Caco-2 (cell line): Measurements from ENCODE around the gene RRAD. TPM values are rescaled to one million over a fixed set of nuclear protein-coding genes. Genes with fewer than 3 reads are reported as not detected.

Source experiments
- BruUV-seq: library from RNA; stranded (reverse); fragments of 400-500 nt; replicated peaks from 2 replicates; lab custom pipeline; 2021; lab: Mats Ljungman, UMichigan
- CTCF ChIA-PET: fragments of 300-600 bp; sonication (Branson Sonifier 250); formaldehyde crosslinking; loops from one replicate; lab custom pipeline; 2022; ENCODE audit warnings: antibody characterized with exemption; lab: Charles Lee
- POLR2A ChIA-PET: fragments of 300-600 bp; sonication (Branson Sonifier 250); formaldehyde crosslinking; loops from one replicate; lab custom pipeline; 2022; ENCODE audit warnings: antibody characterized with exemption; lab: Charles Lee
- DNase-seq, 2 experiments: peaks; one replicate each; pipeline versions ENCODE4 v3.0.0 to v3.0.0-alpha.2; 2020 to 2022
- H3K27me3 ChIP-seq: replicated peaks from 2 replicates; pipeline ENCODE4 v1.6.0; 2011; ENCODE audit warnings: low read length; ENCODE audit not compliant: control insufficient read depth, insufficient read depth
- H3K36me3 ChIP-seq: 2 replicates; pipeline ENCODE4 v1.5.1; 2011; ENCODE audit warnings: low read length; ENCODE audit not compliant: control insufficient read depth, insufficient read depth
- H3K4me1 ChIP-seq: fragments of 250-450 bp; sonication (Bioruptor Pico); 2 replicates; pipeline ENCODE4 v1.5.1; 2020; ENCODE audit warnings: mild to moderate bottlenecking
- H3K4me3 ChIP-seq: 2 replicates; pipeline ENCODE4 v1.5.1; 2011; ENCODE audit warnings: low read depth, mild to moderate bottlenecking, control low read depth, low read length
- H3K9me3 ChIP-seq: fragments of 250-450 bp; sonication (Bioruptor Pico); 2 replicates; pipeline ENCODE4 v1.5.1; 2020; ENCODE audit warnings: mild to moderate bottlenecking, moderate library complexity
- H3K27ac Mint-ChIP-seq: one replicate; pipeline ENCODE4 v1.8.0; 2022; ENCODE audit warnings: mixed read lengths; ENCODE audit not compliant: unreplicated experiment
- H3K27me3 Mint-ChIP-seq: one replicate; pipeline ENCODE4 v1.8.0; 2022; ENCODE audit warnings: mixed read lengths; ENCODE audit not compliant: insufficient read depth, unreplicated experiment
- H3K36me3 Mint-ChIP-seq: one replicate; pipeline ENCODE4 v1.8.0; 2022; ENCODE audit warnings: mild to moderate bottlenecking, mixed read lengths; ENCODE audit not compliant: insufficient read depth, unreplicated experiment
- H3K4me1 Mint-ChIP-seq: one replicate; pipeline ENCODE4 v1.8.0; 2022; ENCODE audit warnings: low read depth, mixed read lengths; ENCODE audit not compliant: unreplicated experiment
- H3K4me3 Mint-ChIP-seq: one replicate; pipeline ENCODE4 v1.8.0; 2022; ENCODE audit warnings: mild to moderate bottlenecking, moderate library complexity, mixed read lengths; ENCODE audit not compliant: unreplicated experiment
- H3K9me3 Mint-ChIP-seq: one replicate; pipeline ENCODE4 v1.8.0; 2022; ENCODE audit warnings: mixed read lengths; ENCODE audit not compliant: unreplicated experiment
- intact Hi-C: fragments of 100-400 bp; cut with micrococcal nuclease; formaldehyde crosslinking; loops from one replicate; pipeline ENCODE4 v1.10.0; 2022; ENCODE audit not compliant: unreplicated experiment
- total RNA-seq: library from RNA; stranded (reverse); gene quantifications from 2 replicates; pipeline ENCODE4 v1.2.3, GENCODE V29; 2022
- TF ChIP-seq, protein P1 (sequence below), 2 experiments: fragments of 200-600 bp in 1 of 2; IDR thresholded peaks; 1 replicate in 1 of 2; 2 replicates in 1 of 2; pipeline versions ENCODE4 v1.5.1 to v1.8.0; 2011 to 2022; ENCODE audit warnings: antibody characterized with exemption in 1 of 2, control low read depth in 1 of 2, inconsistent platforms in 1 of 2, low read depth in 1 of 2, low read length in 1 of 2, mild to moderate bottlenecking in 1 of 2, moderate library complexity in 1 of 2; ENCODE audit not compliant: insufficient read depth in 1 of 2, severe bottlenecking in 1 of 2, unreplicated experiment in 1 of 2

The RRAD gene
- total RNA-seq, 1 experiment from 2014 or later: 1.1 TPM

DNA sequence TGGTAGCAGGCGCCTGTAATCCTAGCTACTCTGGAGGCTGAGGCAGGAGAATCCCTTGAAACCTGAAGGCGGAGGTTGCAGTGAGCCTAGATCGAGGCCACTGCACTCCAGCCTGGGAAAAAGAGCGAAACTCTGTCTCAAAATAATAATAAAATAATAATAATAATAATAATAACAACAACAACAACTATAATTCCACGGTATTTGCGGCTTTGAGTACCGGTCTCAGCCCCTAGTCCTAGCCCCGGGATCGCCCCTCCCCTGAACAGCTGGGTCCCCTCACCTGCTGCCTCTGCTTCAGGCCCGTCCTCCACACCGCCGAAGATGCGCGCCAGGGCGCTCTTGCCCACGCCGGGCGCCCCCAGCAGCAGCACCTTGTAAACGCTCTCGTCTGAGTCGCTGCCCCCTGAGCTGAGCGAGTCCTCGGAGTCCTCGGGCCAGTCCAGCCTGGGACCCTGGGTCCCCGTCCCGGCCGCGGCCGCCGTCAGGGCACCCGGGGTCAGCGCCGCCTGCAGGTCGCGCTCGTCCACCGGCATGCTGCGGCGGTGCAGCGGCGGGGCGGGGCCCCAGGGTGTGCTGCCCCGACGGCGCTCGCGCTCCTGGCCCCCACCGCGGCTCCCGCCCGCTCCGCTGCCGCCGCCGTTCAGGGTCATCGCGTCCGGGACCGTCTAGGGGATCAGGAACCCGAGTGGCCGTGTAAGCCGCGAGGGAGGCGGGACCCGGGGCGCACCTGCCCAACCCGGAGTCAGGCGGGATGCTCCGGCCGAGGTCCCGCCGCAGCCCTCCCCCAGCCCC, 611 bp downstream of the RRAD start:
- H3K4me3 Mint-ChIP-seq: peak overlapping the region; percentile 73
- TF ChIP-seq, protein P1, sequence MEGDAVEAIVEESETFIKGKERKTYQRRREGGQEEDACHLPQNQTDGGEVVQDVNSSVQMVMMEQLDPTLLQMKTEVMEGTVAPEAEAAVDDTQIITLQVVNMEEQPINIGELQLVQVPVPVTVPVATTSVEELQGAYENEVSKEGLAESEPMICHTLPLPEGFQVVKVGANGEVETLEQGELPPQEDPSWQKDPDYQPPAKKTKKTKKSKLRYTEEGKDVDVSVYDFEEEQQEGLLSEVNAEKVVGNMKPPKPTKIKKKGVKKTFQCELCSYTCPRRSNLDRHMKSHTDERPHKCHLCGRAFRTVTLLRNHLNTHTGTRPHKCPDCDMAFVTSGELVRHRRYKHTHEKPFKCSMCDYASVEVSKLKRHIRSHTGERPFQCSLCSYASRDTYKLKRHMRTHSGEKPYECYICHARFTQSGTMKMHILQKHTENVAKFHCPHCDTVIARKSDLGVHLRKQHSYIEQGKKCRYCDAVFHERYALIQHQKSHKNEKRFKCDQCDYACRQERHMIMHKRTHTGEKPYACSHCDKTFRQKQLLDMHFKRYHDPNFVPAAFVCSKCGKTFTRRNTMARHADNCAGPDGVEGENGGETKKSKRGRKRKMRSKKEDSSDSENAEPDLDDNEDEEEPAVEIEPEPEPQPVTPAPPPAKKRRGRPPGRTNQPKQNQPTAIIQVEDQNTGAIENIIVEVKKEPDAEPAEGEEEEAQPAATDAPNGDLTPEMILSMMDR (IDR thresholded peaks at IDR 0.05; ENCODE audit: insufficient read depth in 1 of 2, low read depth in 1 of 2, low read length in 1 of 2, severe bottlenecking in 1 of 2, unreplicated experiment in 1 of 2): peak; percentile 38 to 48
- no peaks in the 10 kb centered on the region for H3K36me3 Mint-ChIP-seq
- BruUV-seq: no TSS peak
- ChIA-PET CTCF (no interaction called here), POLR2A (no interaction called here)
- Histone ChIP-seq H3K9me3 (no peaks in the 10 kb centered on the region), H3K27me3 (no peaks in the 10 kb centered on the region), H3K4me3 (peak overlapping the region; percentile 41), H3K36me3 (no peaks in the 10 kb centered on the region), H3K4me1 (peaks cover 7% of the 10 kb centered on the region; the same call in 1 of the 2 replicates)
- H3K9me3 Mint-ChIP-seq: no peaks in the 10 kb centered on the region
- DNase-seq: peak in 1 of 2 experiments; percentile 76
- H3K27me3 Mint-ChIP-seq: peaks cover 5% of the 10 kb centered on the region
- intact Hi-C loops: loop anchor here (1.0 kb wide), 1 partner anchor 29 kb away; no protein-coding TSS in a partner anchor
- no peaks in the 10 kb centered on the region for H3K4me1 Mint-ChIP-seq
- H3K27ac Mint-ChIP-seq: no peak overlapping the region

DNA sequence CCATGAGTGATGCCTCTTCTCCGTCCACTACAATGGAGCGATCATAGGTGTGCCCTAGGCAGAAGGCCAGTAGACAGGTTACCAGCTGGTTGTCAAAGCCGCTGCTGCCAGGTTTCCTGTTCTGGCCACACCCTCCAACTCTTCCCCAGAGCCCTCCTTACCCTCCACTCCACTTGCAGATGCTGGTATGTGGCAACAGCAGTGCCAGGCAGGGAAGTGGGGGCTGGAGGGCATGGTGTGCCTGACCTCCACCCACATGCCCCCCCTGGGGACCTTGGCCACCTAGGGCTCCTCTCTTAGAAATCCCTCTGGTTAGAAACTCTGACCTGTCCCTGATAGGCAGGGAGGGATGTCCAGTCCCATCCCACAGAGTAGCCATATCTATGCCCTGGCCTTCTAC, 1.5 kb downstream of the RRAD start:
- no peaks in the 10 kb centered on the region for H3K36me3 Mint-ChIP-seq
- ChIA-PET CTCF (no interaction called here), POLR2A (no interaction called here)
- Histone ChIP-seq H3K36me3 (no peaks in the 10 kb centered on the region), H3K27me3 (no peaks in the 10 kb centered on the region), H3K4me3 (no peak overlapping the region), H3K4me1 (peaks cover 7% of the 10 kb centered on the region; the same call in 1 of the 2 replicates), H3K9me3 (no peaks in the 10 kb centered on the region)
- peaks cover 5% of the 10 kb centered on the region for H3K27me3 Mint-ChIP-seq
- intact Hi-C loops: no loop called here
- no TSS peak for BruUV-seq
- TF ChIP-seq, protein P1 (IDR thresholded peaks at IDR 0.05; ENCODE audit: insufficient read depth in 1 of 2, low read depth in 1 of 2, low read length in 1 of 2, severe bottlenecking in 1 of 2, unreplicated experiment in 1 of 2): no peak
- DNase-seq: no peak
- H3K4me1 Mint-ChIP-seq: no peaks in the 10 kb centered on the region
- no peak overlapping the region for H3K4me3 Mint-ChIP-seq
- no peak overlapping the region for H3K27ac Mint-ChIP-seq
- no peaks in the 10 kb centered on the region for H3K9me3 Mint-ChIP-seq

DNA sequence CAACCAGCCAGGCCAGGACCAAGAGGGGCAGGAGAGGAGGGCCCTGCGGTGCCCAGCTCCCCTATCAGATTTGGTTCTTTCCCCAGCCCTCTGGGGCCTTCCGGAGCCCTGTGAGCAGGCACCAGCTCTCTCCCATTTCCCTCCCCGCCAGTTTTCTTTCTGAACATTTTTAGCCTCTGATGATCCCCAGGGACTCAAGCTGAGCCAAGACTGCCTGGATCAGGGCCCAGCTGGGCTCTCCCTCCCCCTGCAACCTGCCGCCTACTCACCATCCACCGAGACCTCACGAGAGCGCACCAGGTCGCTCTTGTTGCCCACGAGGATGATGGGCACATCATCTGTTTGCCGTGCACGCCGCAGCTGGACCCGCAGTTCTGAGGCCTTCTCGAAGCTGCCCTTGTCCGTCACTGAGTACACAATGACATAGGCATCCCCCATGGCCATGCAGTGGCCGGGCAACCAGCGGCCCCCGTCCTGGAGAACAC, 2.0 kb downstream of the RRAD start:
- POLR2A ChIA-PET: no interaction called here
- Mint-ChIP-seq H3K36me3 (no peaks in the 10 kb centered on the region), H3K4me1 (no peaks in the 10 kb centered on the region), H3K27me3 (peaks cover 5% of the 10 kb centered on the region), H3K4me3 (no peak overlapping the region), H3K9me3 (no peaks in the 10 kb centered on the region), H3K27ac (no peak overlapping the region)
- no peak for DNase-seq
- no TSS peak for BruUV-seq
- H3K4me3 ChIP-seq: no peak overlapping the region
- CTCF ChIA-PET: no interaction called here
- TF ChIP-seq, protein P1 (IDR thresholded peaks at IDR 0.05; ENCODE audit: insufficient read depth in 1 of 2, low read depth in 1 of 2, low read length in 1 of 2, severe bottlenecking in 1 of 2, unreplicated experiment in 1 of 2): no peak
- no peaks in the 10 kb centered on the region for H3K9me3 ChIP-seq
- peaks cover 7% of the 10 kb centered on the region; the same call in 1 of the 2 replicates for H3K4me1 ChIP-seq
- no peaks in the 10 kb centered on the region for H3K27me3 ChIP-seq
- intact Hi-C loops: no loop called here
- H3K36me3 ChIP-seq: no peaks in the 10 kb centered on the region
